NOMO-1 treated with DMSO at 0.1 percent for 48 hours (cell line): Measurements from ENCODE around the gene RARA.
"Not testable (repeated sequence)": the region's sequence is repeated elsewhere in the genome, so short reads cannot be mapped to it uniquely, and the experiment has no call there.

Experiments used
- DNase-seq: peaks from one replicate; lab custom pipeline; 2025; ENCODE audit not compliant: unreplicated experiment; lab: John Stamatoyannopoulos, UW

Gene RARA

GRCh38 chr17:40355804-40356758, 47.1 kb downstream of the RARA start:
- no peak for DNase-seq

GRCh38 chr17:40356990-40357881, 48.3 kb downstream of the RARA start:
- no peak for DNase-seq

DNA sequence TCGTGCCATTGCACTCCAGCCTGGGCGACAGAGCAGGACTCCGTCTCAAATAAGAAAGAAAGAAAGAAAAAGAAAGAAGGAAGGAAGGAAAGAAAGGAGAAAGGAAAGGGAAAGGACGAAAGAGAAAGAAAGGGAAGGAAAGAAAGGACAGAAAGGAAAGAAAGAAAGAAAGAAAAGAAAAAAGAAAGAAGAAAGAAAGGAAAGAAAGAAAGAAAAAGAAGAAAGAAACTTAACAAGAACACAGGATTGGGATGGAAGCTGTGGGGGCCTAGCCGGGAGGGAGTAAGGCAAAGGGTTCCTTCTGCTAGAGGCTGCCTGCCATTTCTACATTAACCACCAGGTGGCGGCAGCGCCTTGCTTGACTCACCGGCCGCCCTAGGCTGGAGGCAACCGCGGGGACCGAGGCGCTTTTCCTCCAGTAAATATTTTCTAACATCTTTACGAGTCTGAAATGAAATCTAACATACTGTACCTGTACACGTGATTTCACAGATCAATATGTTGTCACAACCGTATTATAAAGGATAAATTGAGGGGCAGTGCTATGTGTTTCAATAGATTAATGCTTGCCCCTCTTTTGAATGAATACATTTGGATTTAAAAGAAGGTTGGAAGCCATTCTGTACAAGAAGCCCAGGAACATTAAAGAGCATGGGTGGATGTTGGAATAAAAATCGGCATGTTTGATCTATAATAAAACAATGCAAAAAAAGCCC, 49.5 kb downstream of the RARA start:
- DNase-seq = peak; percentile 81

GRCh38 chr17:40360091-40360490, 51.1 kb downstream of the RARA start:
- DNase-seq = no peak

DNA sequence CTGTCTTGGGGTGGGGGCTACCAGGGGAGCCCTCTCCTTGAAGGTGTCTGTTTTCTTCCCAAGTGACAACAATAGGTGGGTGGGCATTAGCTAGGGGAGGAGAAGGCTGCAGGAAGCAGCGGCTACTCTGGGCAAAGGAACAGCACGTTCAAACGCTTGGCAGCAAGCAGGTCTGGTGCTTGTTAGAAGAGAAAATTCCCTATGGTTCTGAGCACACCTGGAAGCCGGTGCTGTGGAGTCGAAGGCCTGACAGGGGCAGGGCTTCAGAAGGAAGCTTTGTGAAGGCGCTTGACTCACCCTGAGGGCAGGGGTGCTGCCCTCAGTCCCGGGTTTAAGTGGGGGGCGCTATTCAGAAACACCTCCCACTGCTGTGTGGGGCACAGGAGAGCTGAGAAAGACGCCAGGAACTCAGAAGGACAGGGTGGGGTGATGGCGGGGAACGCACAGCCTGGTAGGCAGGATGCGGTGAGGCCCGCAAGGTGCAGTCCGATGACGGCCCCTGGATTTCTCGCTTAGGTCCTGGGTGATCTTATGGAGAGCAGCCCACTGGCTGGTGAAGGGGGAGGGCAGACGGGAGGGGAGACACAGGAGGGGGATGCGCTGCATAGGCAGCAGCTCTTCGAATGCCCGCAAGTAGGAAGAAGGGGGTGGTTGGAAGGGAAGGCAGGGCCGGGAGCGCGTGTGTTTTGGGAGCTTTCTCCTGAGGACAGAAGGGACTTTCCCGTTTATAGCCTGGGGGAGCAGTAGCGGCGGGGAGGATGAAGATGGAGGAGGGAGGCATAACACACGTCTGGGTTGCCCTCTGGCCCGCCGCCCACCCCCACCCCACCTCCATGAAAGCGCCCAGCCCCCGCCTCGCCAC, 52.3 kb downstream of the RARA start:
- no peak for DNase-seq

- DNase-seq = no peak
Observed at GRCh38 chr17:40361925-40362695, 53.1 kb downstream of the RARA start.

GRCh38 chr17:40362696-40363110, 53.7 kb downstream of the RARA start:
- peak; percentile 80 for DNase-seq

DNA sequence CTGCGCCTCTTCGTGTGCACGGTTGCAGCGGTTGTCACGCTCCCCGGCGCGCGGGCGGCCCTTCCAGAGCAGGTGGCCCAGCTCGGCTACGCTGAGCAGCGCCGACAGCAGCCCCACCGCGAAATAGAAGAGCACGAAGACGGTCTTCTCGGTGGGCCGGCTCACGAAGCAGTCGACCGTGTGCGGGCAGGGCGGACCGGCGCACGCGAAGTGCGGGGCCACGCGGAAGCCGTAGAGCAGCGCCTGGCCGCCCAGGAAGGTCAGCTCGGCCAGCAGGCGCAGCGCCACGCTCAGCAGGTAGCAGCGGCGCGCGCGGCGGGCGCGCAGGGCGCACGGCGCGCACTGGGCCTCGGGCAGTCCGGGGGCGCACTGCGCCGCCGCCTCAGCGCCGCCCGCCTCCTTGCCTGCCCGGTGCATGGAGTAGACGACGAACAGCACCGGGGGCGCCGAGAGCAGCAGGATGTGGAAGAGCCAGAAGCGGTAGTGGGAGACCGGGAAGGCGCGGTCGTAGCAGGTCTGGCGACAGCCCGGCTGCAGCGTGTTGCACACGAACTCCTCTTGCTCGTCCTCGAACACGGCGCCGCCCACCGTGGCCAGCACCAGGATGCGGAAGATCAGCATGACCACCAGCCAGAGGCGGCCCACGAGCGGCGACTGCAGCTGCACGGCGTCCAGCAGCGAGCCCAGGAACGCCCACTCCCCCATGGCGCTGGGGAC, 54.3 kb downstream of the RARA start:
- DNase-seq = peak; percentile 43

DNA sequence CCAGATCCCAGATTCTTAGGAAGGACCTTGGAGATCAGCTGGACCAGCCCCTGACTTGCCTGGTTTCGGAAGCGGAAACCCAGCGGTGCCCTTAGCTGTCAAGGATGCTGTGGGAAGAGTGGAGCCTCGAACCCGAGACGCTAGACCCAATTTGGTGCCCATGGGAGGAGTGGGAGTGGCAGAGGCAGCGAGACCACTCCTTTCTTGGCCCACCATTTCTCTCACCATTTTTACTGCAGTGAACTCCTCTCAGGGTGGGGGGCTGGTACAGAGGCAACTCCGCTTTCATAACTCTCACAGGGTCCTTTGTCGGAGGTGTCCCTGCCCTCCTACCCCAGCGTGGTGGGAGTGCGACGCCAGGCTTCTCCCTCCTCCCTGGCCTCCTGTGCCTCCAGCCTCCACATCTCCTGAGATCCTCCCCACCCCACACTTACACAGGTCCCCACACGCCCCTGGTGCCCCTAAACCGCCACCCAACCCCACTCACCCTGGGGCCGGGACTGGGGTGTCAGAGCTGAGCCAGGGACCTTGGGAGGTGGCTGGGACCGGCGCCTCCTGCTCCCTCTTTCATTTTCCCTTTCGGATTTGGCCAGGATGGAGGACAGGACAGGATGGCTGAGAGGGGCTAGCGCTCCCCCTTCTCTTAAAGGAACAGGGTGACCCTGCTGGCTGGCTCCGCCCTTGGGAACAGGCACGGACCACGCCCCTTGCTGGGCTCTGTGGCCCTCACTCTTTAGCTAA, 55.3 kb downstream of the RARA start, which contains the start of gene GJD3:
Gene GJD3 (minus strand): TSS at position 617 of the 741 bp plus-strand sequence. CDS start 922 bp downstream, outside the sequence.
- DNase-seq = no peak

- no peak for DNase-seq
Observed at GRCh38 chr17:40364906-40365305, 55.9 kb downstream of the RARA start.

GRCh38 chr17:40366076-40366860, 57.3 kb downstream of the RARA start:
- no peak for DNase-seq

DNA sequence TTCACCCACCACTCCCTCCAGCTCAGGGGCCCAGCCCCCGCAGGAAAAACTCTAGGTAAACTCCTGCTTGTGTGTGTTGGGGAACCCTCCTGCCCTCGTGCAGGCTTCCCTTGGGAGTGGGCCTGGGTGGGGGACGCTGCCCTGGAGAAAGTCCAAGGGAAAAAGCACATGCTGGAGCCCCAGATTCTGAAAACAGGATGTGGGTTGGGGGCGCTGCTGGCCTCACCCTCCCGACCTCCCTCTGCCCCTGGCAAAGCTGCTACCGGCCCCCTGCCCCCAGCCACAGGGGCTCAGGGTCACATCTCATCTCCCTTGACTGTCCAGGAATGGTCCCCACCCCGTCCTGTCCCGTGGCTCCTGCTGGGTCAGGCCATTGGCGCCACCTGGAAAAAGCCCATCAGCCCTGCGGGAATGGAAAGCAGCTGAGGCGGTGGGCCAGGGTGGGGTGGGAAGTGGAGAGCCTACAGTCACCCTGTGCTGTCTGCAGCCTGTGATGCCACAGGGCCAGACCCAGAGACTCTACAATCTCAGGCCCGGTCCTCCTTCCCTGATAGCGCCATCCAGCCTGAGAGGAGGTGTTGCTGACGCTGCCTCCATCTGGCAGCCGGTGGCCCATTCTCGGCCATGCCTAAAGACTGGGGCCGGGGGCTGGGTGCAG, 58.0 kb downstream of the RARA start:
- no peak for DNase-seq

DNA sequence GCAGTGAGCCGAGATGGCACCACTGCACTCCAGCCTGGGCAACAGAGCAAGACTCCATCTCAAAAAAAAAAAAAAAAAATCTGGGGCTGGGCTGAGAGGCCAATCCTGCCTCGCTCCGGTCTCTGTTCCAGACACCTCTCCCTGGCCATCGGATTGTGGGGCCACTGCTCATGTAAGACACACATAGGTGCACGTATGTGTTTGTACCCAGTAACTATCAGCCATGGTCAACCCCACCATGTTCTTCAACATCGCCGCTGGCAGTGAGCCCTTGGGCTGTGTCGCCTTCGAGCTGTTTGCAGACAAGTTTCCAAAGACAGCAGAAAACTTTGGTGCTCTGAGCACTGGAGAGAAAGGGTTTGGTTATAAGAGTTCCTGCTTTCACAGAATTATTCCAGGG, 58.7 kb downstream of the RARA start:
- not testable (repeated sequence) for DNase-seq

DNA sequence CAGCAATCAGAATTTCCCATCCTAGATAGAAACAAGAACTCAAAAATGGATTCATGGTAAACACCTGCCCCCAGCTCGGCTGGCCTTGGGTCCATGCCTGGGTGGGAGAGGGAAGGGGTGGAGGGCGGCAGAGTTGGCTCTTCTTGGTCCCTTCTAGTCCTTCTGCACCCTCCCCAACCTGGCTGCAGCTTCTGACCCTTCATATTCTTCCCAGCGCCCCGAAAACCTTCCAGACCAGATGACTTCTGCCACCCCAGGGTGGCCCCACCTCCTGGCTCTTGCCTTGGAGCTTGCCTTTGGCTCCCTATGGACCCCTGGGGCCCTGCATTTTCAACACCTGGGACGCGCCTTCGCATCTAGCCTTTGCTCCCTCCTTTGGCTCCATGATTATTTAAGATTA, 60.9 kb downstream of the RARA start:
- DNase-seq = no peak

DNA sequence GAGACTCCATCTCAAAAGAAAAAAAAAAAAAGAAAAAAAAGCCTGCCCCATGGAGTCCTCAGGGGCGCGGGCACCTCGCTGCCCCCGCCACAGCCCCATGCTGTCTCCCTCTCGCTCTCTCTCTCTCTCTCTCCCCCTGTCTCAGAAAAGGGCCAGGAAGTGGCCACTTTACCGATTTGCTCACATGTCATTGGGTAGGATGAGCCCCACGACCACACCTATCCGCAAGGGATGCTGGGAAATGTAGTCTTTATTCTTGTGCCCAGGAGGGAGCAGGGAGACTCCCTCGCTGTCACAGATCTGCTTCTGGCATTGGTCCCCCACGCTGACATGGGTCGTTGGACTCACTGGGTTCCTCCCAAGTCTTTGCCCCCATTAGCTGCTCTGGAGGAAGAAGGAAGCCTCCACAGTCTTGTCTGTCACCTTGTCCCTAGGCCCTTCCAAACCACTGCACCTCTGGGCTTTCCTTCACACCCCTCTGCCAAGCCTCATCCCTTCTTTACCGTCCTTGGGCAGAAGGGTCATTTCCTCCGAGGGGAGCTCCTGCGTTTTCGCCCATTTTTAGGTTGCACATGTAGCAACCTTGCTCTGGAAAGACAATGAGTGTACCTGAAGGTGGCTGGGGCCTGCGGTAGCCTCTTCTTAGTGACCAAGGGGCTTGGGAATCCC, 62.4 kb downstream of the RARA start:
- no peak for DNase-seq

- no peak for DNase-seq
Observed at GRCh38 chr17:40372031-40372430, 63.1 kb downstream of the RARA start.
